Smooth muscle cell (in vitro differentiated cells): ENCODE measurements around the gene OR52B6. TPM values are rescaled to one million over a fixed set of nuclear protein-coding genes. Genes with fewer than 3 reads are reported as not detected.

Source experiments
- DNase-seq: peaks from one replicate; lab custom pipeline; 2025; ENCODE audit not compliant: unreplicated experiment; lab: John Stamatoyannopoulos, UW
- H2AFZ ChIP-seq: fragments of 200-600 bp; sonication (generic); 2 replicates; pipeline ENCODE4 v1.6.0; 2016; ENCODE audit warnings: antibody characterized with exemption, low read depth, mild to moderate bottlenecking
- H3F3A ChIP-seq: fragments of 200-600 bp; sonication (generic); 2 replicates; pipeline ENCODE4 v1.6.0; 2017; ENCODE audit warnings: antibody characterized with exemption, low read depth
- H3K27ac ChIP-seq: fragments of 200-600 bp; sonication (generic); 2 replicates; pipeline ENCODE4 v1.5.1; 2016; ENCODE audit warnings: low read depth, mild to moderate bottlenecking
- H3K27me3 ChIP-seq: fragments of 200-600 bp; sonication (generic); 2 replicates; pipeline ENCODE4 v1.6.1; 2016; ENCODE audit warnings: low read depth, mild to moderate bottlenecking
- H3K36me3 ChIP-seq: fragments of 200-600 bp; sonication (generic); 2 replicates; pipeline ENCODE4 v1.5.1; 2016; ENCODE audit warnings: low read depth
- H3K4me1 ChIP-seq: fragments of 200-600 bp; sonication (generic); 2 replicates; pipeline ENCODE4 v1.5.1; 2016; ENCODE audit warnings: low read depth
- H3K4me2 ChIP-seq: fragments of 200-600 bp; sonication (generic); 2 replicates; pipeline ENCODE4 v1.6.0; 2016; ENCODE audit warnings: mild to moderate bottlenecking
- H3K4me3 ChIP-seq: fragments of 200-600 bp; sonication (generic); 2 replicates; pipeline ENCODE4 v1.5.1; 2016; ENCODE audit warnings: mild to moderate bottlenecking
- H3K79me2 ChIP-seq: fragments of 200-600 bp; sonication (generic); 2 replicates; pipeline ENCODE4 v1.6.0; 2016; ENCODE audit warnings: low read depth, mild to moderate bottlenecking
- H3K9ac ChIP-seq: fragments of 200-600 bp; sonication (generic); 2 replicates; pipeline ENCODE4 v1.6.0; 2016; ENCODE audit warnings: low read depth
- H3K9me3 ChIP-seq: fragments of 200-600 bp; sonication (generic); replicated peaks from 2 replicates; pipeline ENCODE4 v1.5.1; 2016; ENCODE audit warnings: low read depth
- H4K20me1 ChIP-seq: fragments of 200-600 bp; sonication (generic); 2 replicates; pipeline ENCODE4 v1.6.0; 2016; ENCODE audit warnings: low read depth
- WGBS: methylation state at CpG from one replicate; pipeline ENCODE4 v1.1.7; 2016; ENCODE audit warnings: low lambda C conversion rate; 5-methylcytosine and 5-hydroxymethylcytosine counted together
- polyA plus RNA-seq: library from polyadenylated mRNA; unstranded; fragments of >200 nt; fragmentation: Nextera tagmentation; extraction: Ambion mirVana; gene quantifications from 2 replicates; pipeline ENCODE4 v1.2.1, GENCODE V29; 2016
- total RNA-seq: library from RNA; depleted of rRNA; stranded (reverse); fragments of >200 nt; gene quantifications from 2 replicates; pipeline ENCODE4 v1.2.3, GENCODE V29; 2014
- TF ChIP-seq, protein P1 (sequence below): fragments of 200-600 bp; sonication (generic); IDR thresholded peaks from 2 replicates; pipeline ENCODE4 v1.5.1; 2017; ENCODE audit warnings: borderline replicate concordance, mild to moderate bottlenecking, antibody characterized with exemption; ENCODE audit not compliant: insufficient read depth, poor library complexity, severe bottlenecking

The OR52B6 gene
- total and polyA plus RNA-seq, 2 experiments from 2014 or later = not detected

DNA sequence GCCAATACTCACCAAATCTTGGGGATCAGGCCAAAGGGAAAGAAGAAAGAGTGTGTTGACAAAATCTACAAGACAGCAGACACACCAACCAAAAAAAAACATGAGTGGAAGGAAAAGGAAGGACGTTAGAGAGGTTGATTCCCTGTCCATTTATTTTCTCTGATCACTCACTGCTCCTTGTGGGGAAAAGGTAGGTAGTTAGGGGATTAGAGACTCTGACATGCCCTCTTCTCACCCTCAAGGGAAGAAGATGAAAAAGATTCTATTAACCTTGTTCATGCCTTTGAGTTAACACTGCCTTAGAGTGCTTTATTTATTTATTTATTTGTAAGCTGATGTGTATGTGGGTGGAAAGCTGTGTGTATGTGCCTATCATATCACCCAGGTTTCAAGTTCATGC, 32.2 kb upstream of the OR52B6 start, which contains the start of gene OR52H1:
Gene OR52H1 (minus strand): TSS at position 101 of the 400 bp plus-strand sequence. CDS start 3,035 bp downstream, outside the sequence.
- no peak within 1 kb of the TSS for H3K4me3 ChIP-seq
- H3K4me2 ChIP-seq = no peak within 1 kb of the TSS
- H3K36me3 ChIP-seq = no peaks in the 10 kb centered on the region
- TF ChIP-seq, protein P1, sequence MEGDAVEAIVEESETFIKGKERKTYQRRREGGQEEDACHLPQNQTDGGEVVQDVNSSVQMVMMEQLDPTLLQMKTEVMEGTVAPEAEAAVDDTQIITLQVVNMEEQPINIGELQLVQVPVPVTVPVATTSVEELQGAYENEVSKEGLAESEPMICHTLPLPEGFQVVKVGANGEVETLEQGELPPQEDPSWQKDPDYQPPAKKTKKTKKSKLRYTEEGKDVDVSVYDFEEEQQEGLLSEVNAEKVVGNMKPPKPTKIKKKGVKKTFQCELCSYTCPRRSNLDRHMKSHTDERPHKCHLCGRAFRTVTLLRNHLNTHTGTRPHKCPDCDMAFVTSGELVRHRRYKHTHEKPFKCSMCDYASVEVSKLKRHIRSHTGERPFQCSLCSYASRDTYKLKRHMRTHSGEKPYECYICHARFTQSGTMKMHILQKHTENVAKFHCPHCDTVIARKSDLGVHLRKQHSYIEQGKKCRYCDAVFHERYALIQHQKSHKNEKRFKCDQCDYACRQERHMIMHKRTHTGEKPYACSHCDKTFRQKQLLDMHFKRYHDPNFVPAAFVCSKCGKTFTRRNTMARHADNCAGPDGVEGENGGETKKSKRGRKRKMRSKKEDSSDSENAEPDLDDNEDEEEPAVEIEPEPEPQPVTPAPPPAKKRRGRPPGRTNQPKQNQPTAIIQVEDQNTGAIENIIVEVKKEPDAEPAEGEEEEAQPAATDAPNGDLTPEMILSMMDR = no peak
- peaks cover 3% of the 10 kb centered on the region for H3K27me3 ChIP-seq
- no peak within 1 kb of the TSS for H3K27ac ChIP-seq
- H2AFZ ChIP-seq = no peak within 1 kb of the TSS
- DNase-seq = no peak
- no peaks in the 10 kb centered on the region for H3K4me1 ChIP-seq
- H3K9me3 ChIP-seq = no peaks in the 10 kb centered on the region
- H3F3A ChIP-seq = no peaks in the 10 kb centered on the region
- H3K79me2 ChIP-seq = no peaks in the 10 kb centered on the region
- no peak within 1 kb of the TSS for H3K9ac ChIP-seq
- no peaks in the 10 kb centered on the region for H4K20me1 ChIP-seq
- WGBS = 53% methylated on average over 1 of the region's 1 CpG

DNA sequence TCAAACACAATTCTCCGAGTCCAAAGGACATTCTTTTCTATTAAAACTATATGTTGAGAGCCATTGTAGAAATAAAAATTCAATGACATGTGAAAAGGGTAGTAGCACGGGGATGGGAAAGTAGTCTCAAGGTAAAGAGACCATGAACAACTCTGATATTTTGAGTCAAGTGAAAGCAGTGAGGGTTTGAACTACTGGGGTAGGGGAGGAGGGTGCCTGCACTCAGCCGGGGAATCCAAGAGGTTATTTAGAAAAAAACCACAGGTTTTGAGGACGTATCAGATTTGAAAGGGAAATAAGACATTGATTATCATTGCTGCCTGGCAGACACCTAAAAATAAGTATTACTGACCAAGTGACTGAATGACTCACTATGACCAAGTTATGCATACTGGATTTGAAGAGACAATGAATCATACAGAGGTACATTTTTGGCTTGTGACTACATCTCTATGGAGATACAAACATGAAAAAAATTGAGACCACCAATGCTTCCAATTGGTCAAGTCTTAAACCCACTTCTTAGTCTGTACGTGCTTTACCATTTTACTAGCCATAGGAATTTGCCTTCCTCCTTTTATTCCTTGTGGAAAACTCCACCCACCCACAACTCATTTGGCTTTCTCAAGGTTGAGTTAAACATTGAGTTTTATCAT, 30.1 kb upstream of the OR52B6 start:
- no peak for DNase-seq
- 51% methylated on average over 5 of the region's 5 CpGs for WGBS
- TF ChIP-seq, protein P1 = no peak

DNA sequence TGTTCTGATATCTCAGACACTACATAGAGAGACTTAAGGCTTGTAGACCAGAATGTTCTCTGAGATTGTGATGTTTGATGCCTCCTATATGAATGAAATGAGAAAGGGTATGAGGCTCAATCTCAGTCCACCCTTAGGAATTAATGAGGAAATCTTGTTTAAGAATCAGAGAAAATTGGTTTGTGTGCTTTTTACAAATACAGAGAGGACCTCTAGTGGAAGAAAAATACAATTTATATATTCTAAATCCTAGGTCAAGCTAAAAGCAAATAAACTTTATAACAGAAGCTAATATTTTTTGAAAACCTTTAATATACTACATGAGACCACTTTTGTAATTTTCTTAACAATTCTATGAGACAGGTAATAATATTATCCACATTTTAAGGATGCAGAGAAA, 27.3 kb upstream of the OR52B6 start:
- Histone ChIP-seq H3K4me1 (no peaks in the 10 kb centered on the region), H3K4me2 (no peak overlapping the region), H3F3A (no peaks in the 10 kb centered on the region), H3K9me3 (no peaks in the 10 kb centered on the region), H3K27ac (no peak overlapping the region), H3K4me3 (no peak overlapping the region), H3K27me3 (no peaks in the 10 kb centered on the region), H3K9ac (no peak overlapping the region), H2AFZ (no peak overlapping the region), H3K79me2 (no peaks in the 10 kb centered on the region), H3K36me3 (no peaks in the 10 kb centered on the region), H4K20me1 (no peaks in the 10 kb centered on the region)
- TF ChIP-seq, protein P1 = no peak
- no peak for DNase-seq

More for the DNA sequence above, 30.1 kb upstream of the OR52B6 start:
- no peaks in the 10 kb centered on the region for H3K27me3 ChIP-seq
- H3K4me3 ChIP-seq = no peak overlapping the region
- peak overlapping the region; percentile 69 for H3K4me2 ChIP-seq
- peak overlapping the region; percentile 42 for H3K9ac ChIP-seq
- H3K27ac ChIP-seq = peak overlapping the region; percentile 77
- no peaks in the 10 kb centered on the region for H3F3A ChIP-seq
- no peaks in the 10 kb centered on the region for H3K36me3 ChIP-seq
- no peaks in the 10 kb centered on the region for H3K9me3 ChIP-seq
- H4K20me1 ChIP-seq = no peaks in the 10 kb centered on the region
- H2AFZ ChIP-seq = no peak overlapping the region
- no peaks in the 10 kb centered on the region for H3K79me2 ChIP-seq
- no peaks in the 10 kb centered on the region for H3K4me1 ChIP-seq

DNA sequence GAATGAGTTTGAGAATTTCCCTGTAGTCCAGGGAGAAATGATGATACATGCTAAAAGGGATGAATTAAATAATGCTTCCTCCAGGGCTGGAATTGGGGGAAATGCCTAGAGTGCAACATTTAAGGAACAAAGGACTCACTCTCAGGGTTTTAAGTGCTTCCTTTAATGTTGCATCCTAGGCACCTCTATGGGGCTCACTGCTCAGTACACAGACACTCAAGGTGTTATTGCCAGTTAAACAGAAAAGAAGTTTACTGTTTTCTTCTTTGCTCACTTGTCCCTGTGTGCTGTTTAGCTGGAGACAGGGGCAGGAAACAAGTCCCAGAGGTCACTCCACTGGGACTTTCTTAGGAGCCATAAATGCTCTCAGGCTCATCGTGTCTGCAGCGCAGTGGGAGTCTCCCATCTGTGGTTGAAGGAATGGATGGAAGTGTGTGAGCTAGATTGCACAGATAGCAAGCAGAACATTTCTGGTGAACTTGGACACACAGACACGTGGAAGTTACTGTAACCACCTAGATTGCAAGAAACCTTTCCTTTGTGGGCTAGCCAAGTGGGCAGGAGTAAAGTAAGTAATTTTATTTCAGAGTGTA, 24.0 kb upstream of the OR52B6 start:
- DNase-seq = no peak
- Histone ChIP-seq H3K9ac (no peak overlapping the region), H3K4me3 (no peak overlapping the region), H3K4me2 (no peak overlapping the region), H3K79me2 (no peaks in the 10 kb centered on the region), H4K20me1 (no peaks in the 10 kb centered on the region), H3K36me3 (no peaks in the 10 kb centered on the region), H3K27me3 (no peaks in the 10 kb centered on the region), H3K4me1 (no peaks in the 10 kb centered on the region), H2AFZ (no peak overlapping the region), H3F3A (no peaks in the 10 kb centered on the region), H3K27ac (no peak overlapping the region), H3K9me3 (no peaks in the 10 kb centered on the region)
- TF ChIP-seq, protein P1 = no peak
- 64% methylated on average over 3 of the region's 3 CpGs for WGBS
